Esophagus mucosa (tissue), 1 donor: Measurements from ENCODE around the gene SRRD. TPM values are rescaled to one million over a fixed set of nuclear protein-coding genes. Genes with fewer than 3 reads are reported as not detected.

Experiments
- ATAC-seq: fragments of 200-7000 bp; cut with Tn5 transposase; one replicate; pipeline ENCODE4 v1.9.1; 2020
- total RNA-seq: library from RNA; stranded (reverse); gene quantifications from one replicate; pipeline ENCODE4 v1.2.4, GENCODE V29; 2023
- donor health status: DM: yes; HTN: yes; CAD: no.

Gene SRRD
- total RNA-seq, 1 donor from 2014 or later: 21.0 TPM

DNA sequence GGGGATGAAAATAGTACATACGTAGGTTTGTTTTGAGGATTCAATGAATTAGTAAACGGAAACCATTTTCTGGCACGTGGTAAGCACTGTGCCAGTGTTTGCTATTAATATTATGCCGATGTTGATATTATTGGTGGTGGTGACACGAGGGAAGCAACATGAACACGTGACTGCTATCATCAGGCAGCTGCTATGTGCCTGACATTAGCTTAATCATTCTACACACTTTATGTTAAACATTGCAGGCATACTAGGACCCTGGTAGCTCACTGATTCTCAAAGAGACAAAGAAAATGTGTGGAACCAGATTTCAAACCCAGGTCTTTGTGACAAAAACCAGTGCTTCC is 656 bp downstream of the SRRD start:
- no peak for ATAC-seq

- no peak for ATAC-seq
These were observed 1.3 kb downstream of the SRRD start for GRCh38 chr22:26485013-26485412.

- ATAC-seq: no peak
These were observed 2.2 kb downstream of the SRRD start for GRCh38 chr22:26485806-26486390.

DNA sequence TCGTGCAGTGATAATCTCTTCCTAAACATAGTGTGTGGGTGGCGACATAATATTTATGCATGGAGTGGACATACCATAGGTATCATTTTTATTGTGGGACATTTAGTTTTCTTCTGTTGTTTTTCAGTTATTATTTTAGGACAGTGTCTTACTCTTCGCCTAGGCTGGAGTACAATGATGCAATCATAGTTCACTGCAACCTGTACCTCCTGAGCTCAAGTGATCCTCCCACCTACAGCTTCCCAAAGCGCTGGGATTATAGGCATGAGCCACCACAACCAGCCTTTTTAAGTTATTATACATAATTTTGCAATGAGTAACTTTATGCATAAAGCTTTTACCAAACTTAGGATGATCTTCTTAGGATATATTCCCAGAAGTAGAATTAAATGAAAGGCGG is 2.7 kb downstream of the SRRD start:
- ATAC-seq: no peak

GRCh38 chr22:26487996-26488395 is 4.3 kb downstream of the SRRD start:
- ATAC-seq: no peak

DNA sequence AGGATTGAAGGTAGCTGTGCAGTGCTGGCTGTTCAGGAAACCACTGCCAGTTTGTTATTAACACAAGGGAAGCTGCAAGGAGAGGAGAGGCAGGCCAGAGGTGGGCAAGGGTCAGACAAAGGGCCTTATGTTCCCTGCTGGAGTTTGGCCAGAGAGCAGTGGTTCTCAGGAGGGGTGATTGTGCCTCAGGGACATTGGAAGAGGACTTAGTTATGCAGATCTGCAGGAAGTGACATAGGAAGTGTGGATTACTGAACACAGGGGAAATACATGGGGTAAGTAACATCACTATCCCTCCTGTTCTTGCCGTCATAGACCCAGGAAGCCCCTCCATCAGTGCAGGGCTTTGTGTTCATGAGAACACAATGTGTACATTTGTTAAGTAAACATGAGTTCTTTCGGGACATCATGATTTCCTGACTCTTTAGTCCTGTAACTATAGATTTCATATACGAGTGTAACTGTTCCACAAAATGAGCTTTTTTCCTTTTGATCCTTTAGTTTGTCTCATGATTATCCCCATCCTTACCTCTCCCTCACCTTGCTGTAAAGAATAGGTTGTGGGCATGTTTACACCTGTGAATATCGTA is 5.9 kb downstream of the SRRD start:
- no peak for ATAC-seq

- peak; percentile 66 for ATAC-seq
These were observed 8.5 kb downstream of the SRRD start for GRCh38 chr22:26492220-26492619.

- no peak for ATAC-seq
These were observed 10.8 kb downstream of the SRRD start for GRCh38 chr22:26494506-26494905.

- no peak for ATAC-seq
These were observed 12.8 kb downstream of the SRRD start for GRCh38 chr22:26496456-26496855.

GRCh38 chr22:26499188-26499703 is 15.6 kb downstream of the SRRD start:
- peak; percentile 7 for ATAC-seq

- no peak for ATAC-seq
These were observed 18.3 kb downstream of the SRRD start for GRCh38 chr22:26501996-26502395.

GRCh38 chr22:26502688-26503561 is 19.2 kb downstream of the SRRD start:
- peak; percentile 30 for ATAC-seq

DNA sequence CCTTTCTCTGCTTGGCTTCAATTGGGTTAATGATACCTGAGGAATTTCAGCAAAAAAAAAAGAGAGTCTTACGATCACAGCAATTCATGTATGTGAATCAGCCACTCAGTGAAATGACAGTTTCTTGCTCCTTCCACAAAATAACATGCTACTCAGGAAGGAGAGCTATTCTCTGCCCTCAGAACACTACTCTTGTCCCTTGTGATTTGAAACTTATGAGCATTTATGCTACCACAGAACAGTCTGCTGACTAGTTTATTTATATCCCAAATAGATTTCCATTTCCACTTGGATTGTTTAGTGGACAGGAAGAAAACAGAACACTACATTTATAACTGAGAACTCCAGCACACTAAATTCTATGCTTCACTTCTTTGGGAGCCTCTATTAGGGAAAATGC is 20.1 kb downstream of the SRRD start:
- ATAC-seq: no peak

- no peak for ATAC-seq
These were observed 24.5 kb downstream of the SRRD start for GRCh38 chr22:26508148-26508547.

DNA sequence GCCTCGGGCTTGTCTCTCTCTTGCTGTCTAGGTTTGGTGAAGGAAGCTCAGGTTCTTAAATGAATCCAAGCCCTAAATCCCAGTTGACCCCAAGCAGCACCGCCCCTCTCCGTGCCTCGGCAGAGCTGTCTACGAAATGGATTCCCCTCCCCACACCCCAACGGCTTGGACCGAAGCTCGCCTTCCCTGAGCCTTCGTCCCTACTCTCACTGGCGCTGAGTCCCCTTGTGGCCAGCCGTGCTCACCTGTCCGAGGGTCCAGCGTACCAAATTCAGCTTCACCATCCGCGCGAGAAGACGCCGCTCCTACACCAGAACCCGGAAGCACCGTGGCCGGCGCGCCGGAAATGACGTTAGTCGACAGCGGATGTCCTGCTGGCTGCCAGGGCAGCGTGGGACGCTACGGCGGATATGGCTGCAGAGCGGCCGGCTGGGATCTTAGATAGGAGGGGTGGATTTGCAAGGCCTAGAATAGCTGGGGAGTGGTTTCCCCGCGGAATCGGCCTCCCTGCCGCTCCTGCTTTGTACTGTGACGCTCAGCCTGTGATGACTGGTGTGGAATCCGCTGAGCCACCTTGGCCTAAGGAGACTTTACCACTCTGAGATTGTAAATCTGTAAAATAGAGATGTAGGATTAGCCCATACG is 28.6 kb downstream of the SRRD start, which contains the start of gene TFIP11:
TFIP11 (minus strand) TSS at position 325 of the 645 bp plus-strand sequence. CDS start 2,201 bp downstream, outside the sequence.
- peak; percentile 94 for ATAC-seq

- ATAC-seq: no peak
These were observed 30.2 kb downstream of the SRRD start for GRCh38 chr22:26513838-26514237.

DNA sequence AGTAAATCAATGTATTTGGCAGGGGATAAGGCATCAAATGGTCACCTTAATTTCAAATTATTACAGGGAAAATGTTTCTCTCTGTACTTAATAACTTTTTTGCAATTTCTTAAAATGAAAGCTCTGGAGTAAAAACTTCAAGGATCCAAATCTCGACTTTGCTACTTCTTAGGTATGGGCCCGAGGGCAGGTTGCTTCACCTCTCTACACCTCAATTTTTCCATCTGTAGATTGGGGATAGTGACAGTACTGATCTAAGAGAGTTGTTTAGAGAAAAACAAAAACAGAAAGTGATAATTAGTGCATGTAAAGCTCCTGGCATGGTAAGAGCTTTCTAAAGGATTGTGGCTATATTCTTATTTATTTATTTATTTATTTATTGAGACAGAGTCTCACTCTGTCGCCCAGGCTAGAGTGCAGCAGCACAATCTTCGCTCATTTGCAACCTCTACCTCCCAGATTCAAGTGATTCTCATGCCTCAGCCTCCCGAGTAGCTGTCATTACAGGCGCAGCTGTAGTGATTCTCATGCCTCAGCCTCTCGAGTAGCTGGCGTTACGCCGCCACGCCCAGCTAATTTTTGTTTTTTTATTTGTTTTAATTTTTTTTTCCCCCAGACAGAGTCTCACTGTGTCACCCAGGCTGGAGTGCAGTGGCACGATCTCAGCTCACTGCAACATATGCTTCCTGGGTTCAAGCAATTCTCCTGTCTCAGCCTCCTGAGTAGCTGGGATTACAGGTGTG is 30.9 kb downstream of the SRRD start:
- no peak for ATAC-seq

DNA sequence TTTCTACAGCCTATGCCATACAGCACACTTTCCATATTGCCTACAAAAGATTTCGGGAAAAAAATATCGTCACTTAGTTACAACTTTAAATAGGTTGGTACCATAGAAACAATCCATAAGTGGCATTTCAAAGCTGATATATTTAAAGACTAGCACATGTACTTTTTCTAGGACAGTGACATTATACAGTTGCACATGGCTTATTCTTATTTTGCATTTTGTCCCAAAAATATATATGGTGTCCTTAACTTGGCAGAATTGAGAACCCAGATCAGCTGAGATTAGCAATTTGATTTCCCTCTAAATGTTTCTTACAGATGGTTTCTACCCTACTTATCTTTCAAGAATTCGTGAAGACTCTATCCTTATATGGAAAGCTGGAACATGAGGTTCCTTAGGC is 32.3 kb downstream of the SRRD start:
- ATAC-seq: no peak

- no peak for ATAC-seq
These were observed 32.8 kb downstream of the SRRD start for GRCh38 chr22:26516503-26516902.

DNA sequence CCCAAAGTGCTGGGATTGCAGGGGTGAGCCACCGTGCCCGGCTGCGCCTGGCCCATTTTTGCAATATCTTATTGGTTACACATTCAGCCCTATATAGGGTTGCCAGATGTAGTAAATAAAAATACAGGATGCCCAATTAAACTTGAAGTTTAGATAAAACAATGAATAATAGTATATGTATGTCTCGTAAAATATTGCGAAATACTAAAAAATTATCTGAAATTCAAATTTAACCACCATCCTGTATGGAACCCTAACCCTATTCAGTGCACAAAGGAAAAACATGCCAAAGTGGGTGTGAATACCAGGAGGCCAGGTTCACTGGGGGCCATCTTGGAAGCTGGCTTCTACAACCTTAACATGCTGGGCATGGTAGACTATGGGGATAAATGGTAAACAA is 33.8 kb downstream of the SRRD start:
- no peak for ATAC-seq

DNA sequence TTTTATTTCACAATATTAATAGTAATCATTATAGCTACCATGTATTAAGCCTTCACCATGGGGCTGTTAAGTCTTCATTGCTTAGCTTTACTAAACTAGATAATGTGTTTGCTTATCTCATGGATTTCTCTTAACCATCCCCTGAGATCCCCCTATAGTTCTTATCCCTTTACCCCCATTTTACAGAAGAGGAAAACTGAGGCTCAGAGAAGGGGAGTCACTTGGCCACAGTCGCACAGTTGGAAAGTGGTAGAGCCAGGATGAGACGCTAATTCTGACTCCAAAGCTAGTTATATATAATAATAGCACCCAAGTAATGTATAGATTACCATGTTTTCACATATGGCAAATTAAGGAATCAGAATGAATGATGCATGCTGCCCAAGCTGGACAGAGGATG is 38.3 kb downstream of the SRRD start:
- no peak for ATAC-seq

DNA sequence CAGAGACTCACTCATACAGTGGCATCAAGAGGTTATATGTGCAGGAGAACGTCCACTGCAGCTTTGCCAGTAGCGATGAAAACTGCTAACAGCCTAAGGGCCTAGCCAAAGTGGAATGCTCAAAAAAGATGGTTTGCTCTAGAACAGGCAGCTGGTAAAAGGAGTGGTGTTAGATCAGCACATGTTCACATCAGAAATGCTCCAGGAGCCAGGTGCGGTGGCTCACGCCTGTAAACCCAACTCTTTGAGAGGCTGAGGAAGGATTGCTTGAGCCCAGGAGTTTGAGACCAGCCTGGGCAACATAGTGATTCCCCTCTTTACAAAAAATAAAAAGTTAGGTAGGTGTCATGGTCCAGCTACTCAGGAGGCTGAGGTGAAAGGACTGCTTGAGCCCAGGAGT is 38.9 kb downstream of the SRRD start:
- ATAC-seq: no peak
